ENCODE data around the gene ADCY9.

ADCY9 gene

GRCh38 chr16:4114257-4115208 lies 1.7 kb downstream of the ADCY9 start:
- in situ Hi-C loops (cut with HindIII; ENCODE audit: low pct_unique_long_range_greater_than_20kb, low sequenced_read_pairs): no loop called here
- TF ChIP-seq JUND (IDR thresholded peaks at IDR 0.05; ENCODE audit: low read depth): no peak
- DNase-seq (ENCODE audit: low read depth in 1 of 2, low spot score in 1 of 2): no peak

GRCh38 chr16:4113358-4114256 lies 2.6 kb downstream of the ADCY9 start:
- in situ Hi-C loops (cut with HindIII; ENCODE audit: low pct_unique_long_range_greater_than_20kb, low sequenced_read_pairs): no loop called here

GRCh38 chr16:4111748-4112696 lies 4.2 kb downstream of the ADCY9 start:
- peak; percentile 33 to 42 for DNase-seq (ENCODE audit: low read depth in 1 of 2, low spot score in 1 of 2)
- TF ChIP-seq JUND (IDR thresholded peaks at IDR 0.05; ENCODE audit: low read depth): no peak
- in situ Hi-C loops (cut with HindIII; ENCODE audit: low pct_unique_long_range_greater_than_20kb, low sequenced_read_pairs): no loop called here

More at GRCh38 chr16:4113358-4114256, 2.6 kb downstream of the ADCY9 start:
- no peak for DNase-seq (ENCODE audit: low read depth in 1 of 2, low spot score in 1 of 2)
- TF ChIP-seq JUND (IDR thresholded peaks at IDR 0.05; ENCODE audit: low read depth): no peak

- in situ Hi-C loops (cut with HindIII; ENCODE audit: low pct_unique_long_range_greater_than_20kb, low sequenced_read_pairs): no loop called here
- DNase-seq (ENCODE audit: low read depth in 1 of 2, low spot score in 1 of 2): no peak
- no peak for TF ChIP-seq JUND (IDR thresholded peaks at IDR 0.05; ENCODE audit: low read depth)
Measured at GRCh38 chr16:4110680-4111079, 5.6 kb downstream of the ADCY9 start.

GRCh38 chr16:4110065-4110464 lies 6.2 kb downstream of the ADCY9 start:
- in situ Hi-C loops (cut with HindIII; ENCODE audit: low pct_unique_long_range_greater_than_20kb, low sequenced_read_pairs): no loop called here
- TF ChIP-seq JUND (IDR thresholded peaks at IDR 0.05; ENCODE audit: low read depth): no peak

GRCh38 chr16:4109250-4109736 lies 6.9 kb downstream of the ADCY9 start:
- in situ Hi-C loops (cut with HindIII; ENCODE audit: low pct_unique_long_range_greater_than_20kb, low sequenced_read_pairs): no loop called here
- DNase-seq (ENCODE audit: low read depth in 1 of 2, low spot score in 1 of 2): no peak
- no peak for TF ChIP-seq JUND (IDR thresholded peaks at IDR 0.05; ENCODE audit: low read depth)

More at GRCh38 chr16:4110065-4110464, 6.2 kb downstream of the ADCY9 start:
- DNase-seq (ENCODE audit: low read depth in 1 of 2, low spot score in 1 of 2): no peak

- DNase-seq (ENCODE audit: low read depth in 1 of 2, low spot score in 1 of 2): no peak
- no peak for TF ChIP-seq JUND (IDR thresholded peaks at IDR 0.05; ENCODE audit: low read depth)
- in situ Hi-C loops (cut with HindIII; ENCODE audit: low pct_unique_long_range_greater_than_20kb, low sequenced_read_pairs): no loop called here
Measured at GRCh38 chr16:4106516-4106915, 9.7 kb downstream of the ADCY9 start.

GRCh38 chr16:4105848-4106247 lies 10.4 kb downstream of the ADCY9 start:
- TF ChIP-seq JUND (IDR thresholded peaks at IDR 0.05; ENCODE audit: low read depth): no peak
- in situ Hi-C loops (cut with HindIII; ENCODE audit: low pct_unique_long_range_greater_than_20kb, low sequenced_read_pairs): no loop called here
- DNase-seq (ENCODE audit: low read depth in 1 of 2, low spot score in 1 of 2): no peak

GRCh38 chr16:4103745-4104144 lies 12.5 kb downstream of the ADCY9 start:
- no peak for TF ChIP-seq JUND (IDR thresholded peaks at IDR 0.05; ENCODE audit: low read depth)
- in situ Hi-C loops (cut with HindIII; ENCODE audit: low pct_unique_long_range_greater_than_20kb, low sequenced_read_pairs): no loop called here
- no peak for DNase-seq (ENCODE audit: low read depth in 1 of 2, low spot score in 1 of 2)

GRCh38 chr16:4101421-4102219 lies 14.6 kb downstream of the ADCY9 start:
- in situ Hi-C loops (cut with HindIII; ENCODE audit: low pct_unique_long_range_greater_than_20kb, low sequenced_read_pairs): no loop called here
- TF ChIP-seq JUND (IDR thresholded peaks at IDR 0.05; ENCODE audit: low read depth): no peak
- no peak for DNase-seq (ENCODE audit: low read depth in 1 of 2, low spot score in 1 of 2)

- no peak for TF ChIP-seq JUND (IDR thresholded peaks at IDR 0.05; ENCODE audit: low read depth)
- DNase-seq (ENCODE audit: low read depth in 1 of 2, low spot score in 1 of 2): peak in 1 of 2 experiments; percentile 57
- in situ Hi-C loops (cut with HindIII; ENCODE audit: low pct_unique_long_range_greater_than_20kb, low sequenced_read_pairs): no loop called here
Measured at GRCh38 chr16:4098501-4098900, 17.7 kb downstream of the ADCY9 start.
